Measurements from ENCODE around the gene GABRB1. TPM values are rescaled to one million over a fixed set of nuclear protein-coding genes. Genes with fewer than 3 reads are reported as not detected.

GABRB1 gene
- total and polyA plus RNA-seq, 2 donors (not counting 1 experiment from before 2014, with no cell fraction given), result not detected

- POLR2A ChIA-PET, result no interaction called here
- no peak overlapping the region for H3K4me2 ChIP-seq (replicated peaks; ENCODE audit: low read depth, low read length, poor library complexity, severe bottlenecking)
- Mint-ChIP-seq H3K27ac (no peak overlapping the region), H3K9me3 (ENCODE audit: insufficient read depth) (no peaks in the 10 kb centered on the region), H3K4me1 (no peaks in the 10 kb centered on the region), H3K27me3 (no peaks in the 10 kb centered on the region), H3K4me3 (no peak overlapping the region)
- H3K27me3 ChIP-seq (replicated peaks in 1 of 4; ENCODE audit: control extremely low read depth in 1 of 4, control insufficient read depth in 3 of 4, insufficient read depth in 4 of 4, low read length in 3 of 4), result no peaks in the 10 kb centered on the region
- DNase-seq (no peak), ATAC-seq (ENCODE audit: low read depth) (no peak)
- H3K4me3 ChIP-seq (ENCODE audit: control extremely low read depth in 1 of 5, extremely low read depth in 1 of 5, insufficient read depth in 1 of 5, low read depth in 2 of 5, low read length in 4 of 5), result no peak overlapping the region
- H2AFZ ChIP-seq (ENCODE audit: insufficient read depth, low read depth, low read length, poor library complexity, severe bottlenecking), result no peak overlapping the region
- intact Hi-C loops (cut with micrococcal nuclease), result no loop called here
- H3K79me2 ChIP-seq (ENCODE audit: control insufficient read depth, insufficient read depth, low read length), result no peaks in the 10 kb centered on the region
- no peaks in the 10 kb centered on the region for H3K9me3 ChIP-seq (ENCODE audit: control extremely low read depth in 1 of 3, control insufficient read depth in 2 of 3, insufficient read depth in 1 of 3, low read length in 2 of 3)
- no peaks in the 10 kb centered on the region for H3K4me1 ChIP-seq (ENCODE audit: control insufficient read depth in 2 of 2, insufficient read depth in 2 of 2, low read length in 2 of 2)
- no peaks in the 10 kb centered on the region for H3K36me3 ChIP-seq (replicated peaks in 1 of 2; ENCODE audit: control extremely low read depth in 1 of 2, control insufficient read depth in 1 of 2, extremely low read depth in 1 of 2, insufficient read depth in 2 of 2, low read length in 1 of 2)
- H3K9ac ChIP-seq (ENCODE audit: low read length), result no peak overlapping the region
- H3K27ac ChIP-seq (ENCODE audit: low read length in 2 of 2), result no peak overlapping the region
- CTCF ChIA-PET, result no interaction called here
- TF ChIP-seq EZH2 (IDR thresholded peaks at IDR 0.05; ENCODE audit: borderline replicate concordance, insufficient read depth, low read depth, low read length, poor library complexity, severe bottlenecking), result no peak
- TF ChIP-seq, protein P1, sequence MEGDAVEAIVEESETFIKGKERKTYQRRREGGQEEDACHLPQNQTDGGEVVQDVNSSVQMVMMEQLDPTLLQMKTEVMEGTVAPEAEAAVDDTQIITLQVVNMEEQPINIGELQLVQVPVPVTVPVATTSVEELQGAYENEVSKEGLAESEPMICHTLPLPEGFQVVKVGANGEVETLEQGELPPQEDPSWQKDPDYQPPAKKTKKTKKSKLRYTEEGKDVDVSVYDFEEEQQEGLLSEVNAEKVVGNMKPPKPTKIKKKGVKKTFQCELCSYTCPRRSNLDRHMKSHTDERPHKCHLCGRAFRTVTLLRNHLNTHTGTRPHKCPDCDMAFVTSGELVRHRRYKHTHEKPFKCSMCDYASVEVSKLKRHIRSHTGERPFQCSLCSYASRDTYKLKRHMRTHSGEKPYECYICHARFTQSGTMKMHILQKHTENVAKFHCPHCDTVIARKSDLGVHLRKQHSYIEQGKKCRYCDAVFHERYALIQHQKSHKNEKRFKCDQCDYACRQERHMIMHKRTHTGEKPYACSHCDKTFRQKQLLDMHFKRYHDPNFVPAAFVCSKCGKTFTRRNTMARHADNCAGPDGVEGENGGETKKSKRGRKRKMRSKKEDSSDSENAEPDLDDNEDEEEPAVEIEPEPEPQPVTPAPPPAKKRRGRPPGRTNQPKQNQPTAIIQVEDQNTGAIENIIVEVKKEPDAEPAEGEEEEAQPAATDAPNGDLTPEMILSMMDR (IDR thresholded peaks at IDR 0.05), result no peak
- H4K20me1 ChIP-seq (ENCODE audit: control insufficient read depth, insufficient read depth, low read length, poor library complexity, severe bottlenecking), result no peaks in the 10 kb centered on the region
Observed at GRCh38 chr4:47075919-47076318, 44.6 kb downstream of the GABRB1 start.

GRCh38 chr4:47084111-47084510, 52.7 kb downstream of the GABRB1 start:
- no peaks in the 10 kb centered on the region for H3K4me1 ChIP-seq (ENCODE audit: control insufficient read depth in 2 of 2, insufficient read depth in 2 of 2, low read length in 2 of 2)
- TF ChIP-seq, protein P1 (IDR thresholded peaks at IDR 0.05), result no peak
- TF ChIP-seq EZH2 (IDR thresholded peaks at IDR 0.05; ENCODE audit: borderline replicate concordance, insufficient read depth, low read depth, low read length, poor library complexity, severe bottlenecking), result no peak
- no peaks in the 10 kb centered on the region for H3K27me3 ChIP-seq (replicated peaks in 1 of 4; ENCODE audit: control extremely low read depth in 1 of 4, control insufficient read depth in 3 of 4, insufficient read depth in 4 of 4, low read length in 3 of 4)
- H3K4me3 Mint-ChIP-seq, result no peak overlapping the region
- H3K9me3 ChIP-seq (ENCODE audit: control extremely low read depth in 1 of 3, control insufficient read depth in 2 of 3, insufficient read depth in 1 of 3, low read length in 2 of 3), result no peaks in the 10 kb centered on the region
- ChIA-PET POLR2A (no interaction called here), CTCF (no interaction called here)
- H3K9ac ChIP-seq (ENCODE audit: low read length), result no peak overlapping the region
- no peak overlapping the region for H3K4me2 ChIP-seq (replicated peaks; ENCODE audit: low read depth, low read length, poor library complexity, severe bottlenecking)
- H2AFZ ChIP-seq (ENCODE audit: insufficient read depth, low read depth, low read length, poor library complexity, severe bottlenecking), result no peak overlapping the region
- ATAC-seq (ENCODE audit: low read depth), result no peak
- no peak overlapping the region for H3K4me3 ChIP-seq (ENCODE audit: control extremely low read depth in 1 of 5, extremely low read depth in 1 of 5, insufficient read depth in 1 of 5, low read depth in 2 of 5, low read length in 4 of 5)
- no peaks in the 10 kb centered on the region for H3K27me3 Mint-ChIP-seq
- no peaks in the 10 kb centered on the region for H4K20me1 ChIP-seq (ENCODE audit: control insufficient read depth, insufficient read depth, low read length, poor library complexity, severe bottlenecking)
- DNase-seq, result no peak
- H3K4me1 Mint-ChIP-seq, result no peaks in the 10 kb centered on the region
- H3K9me3 Mint-ChIP-seq (ENCODE audit: insufficient read depth), result no peaks in the 10 kb centered on the region
- H3K27ac ChIP-seq (ENCODE audit: low read length in 2 of 2), result no peak overlapping the region
- H3K27ac Mint-ChIP-seq, result no peak overlapping the region
- intact Hi-C loops (cut with micrococcal nuclease), result no loop called here
- H3K36me3 ChIP-seq (replicated peaks in 1 of 2; ENCODE audit: control extremely low read depth in 1 of 2, control insufficient read depth in 1 of 2, extremely low read depth in 1 of 2, insufficient read depth in 2 of 2, low read length in 1 of 2), result no peaks in the 10 kb centered on the region
- H3K79me2 ChIP-seq (ENCODE audit: control insufficient read depth, insufficient read depth, low read length), result no peaks in the 10 kb centered on the region

Data from B cell (primary cell).